Measurements from ENCODE around the gene C1orf56.

DNA sequence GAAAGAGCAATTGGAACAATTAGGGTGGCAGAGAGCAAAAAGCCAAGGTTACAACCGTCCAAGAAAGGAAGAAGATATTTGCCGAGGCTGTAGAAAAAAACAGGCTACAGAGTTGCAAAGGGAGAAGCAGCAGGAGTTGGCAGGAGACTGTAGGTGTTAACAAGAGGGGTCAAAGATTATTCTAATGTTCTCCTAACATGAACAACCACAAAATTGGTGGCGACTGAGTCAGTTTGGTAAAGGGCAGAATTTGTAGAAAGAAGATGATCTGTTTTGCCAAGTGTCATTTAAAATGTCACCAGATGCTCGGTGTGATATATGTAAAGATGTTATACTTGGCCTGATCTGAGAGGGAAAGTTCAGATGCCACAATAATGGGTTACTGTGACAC is 39.7 kb upstream of the C1orf56 start:
- TF ChIP-seq, protein P1, sequence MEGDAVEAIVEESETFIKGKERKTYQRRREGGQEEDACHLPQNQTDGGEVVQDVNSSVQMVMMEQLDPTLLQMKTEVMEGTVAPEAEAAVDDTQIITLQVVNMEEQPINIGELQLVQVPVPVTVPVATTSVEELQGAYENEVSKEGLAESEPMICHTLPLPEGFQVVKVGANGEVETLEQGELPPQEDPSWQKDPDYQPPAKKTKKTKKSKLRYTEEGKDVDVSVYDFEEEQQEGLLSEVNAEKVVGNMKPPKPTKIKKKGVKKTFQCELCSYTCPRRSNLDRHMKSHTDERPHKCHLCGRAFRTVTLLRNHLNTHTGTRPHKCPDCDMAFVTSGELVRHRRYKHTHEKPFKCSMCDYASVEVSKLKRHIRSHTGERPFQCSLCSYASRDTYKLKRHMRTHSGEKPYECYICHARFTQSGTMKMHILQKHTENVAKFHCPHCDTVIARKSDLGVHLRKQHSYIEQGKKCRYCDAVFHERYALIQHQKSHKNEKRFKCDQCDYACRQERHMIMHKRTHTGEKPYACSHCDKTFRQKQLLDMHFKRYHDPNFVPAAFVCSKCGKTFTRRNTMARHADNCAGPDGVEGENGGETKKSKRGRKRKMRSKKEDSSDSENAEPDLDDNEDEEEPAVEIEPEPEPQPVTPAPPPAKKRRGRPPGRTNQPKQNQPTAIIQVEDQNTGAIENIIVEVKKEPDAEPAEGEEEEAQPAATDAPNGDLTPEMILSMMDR (conservative IDR thresholded peaks at IDR 0.05 in 1 of 2, IDR thresholded peaks at IDR 0.05 in 1 of 2; ENCODE audit: low read depth in 1 of 2, low read length in 2 of 2) = no peak
- TF ChIP-seq EZH2 (IDR thresholded peaks at IDR 0.05; ENCODE audit: low read length, missing control alignments) = no peak

Data from fibroblast of lung (primary cell).